SK-N-SH (cell line): ENCODE measurements around the gene TFRC.

ENCODE experiments used
- CTCF ChIP-seq: fragments of 200-600 bp; sonication (generic); IDR thresholded peaks from 2 replicates; pipeline ENCODE4 v1.6.1; 2017; ENCODE audit warnings: antibody characterized with exemption, mild to moderate bottlenecking, moderate library complexity
- EP300 ChIP-seq, 2 experiments: IDR thresholded peaks; 2 replicates each; pipeline versions ENCODE4 v1.4.0 to v1.6.1; 2012; ENCODE audit warnings: borderline replicate concordance in 1 of 2, low read depth in 1 of 2, low read length in 1 of 2
- FOXM1 ChIP-seq: IDR thresholded peaks from 2 replicates; pipeline ENCODE4 v1.4.0; 2012; ENCODE audit warnings: low read depth, mild to moderate bottlenecking
- PBX3 ChIP-seq: IDR thresholded peaks from 2 replicates; pipeline ENCODE4; 2012
- POLR2AphosphoS5 ChIP-seq: IDR thresholded peaks from 2 replicates; pipeline ENCODE4 v1.6.1; 2012; ENCODE audit warnings: low read depth, low read length
- RCOR1 ChIP-seq: fragments of 150-350 bp; IDR thresholded peaks from 2 replicates; pipeline ENCODE4 v1.6.1; 2017; ENCODE audit warnings: antibody characterized with exemption, low read length
- REST ChIP-seq: IDR thresholded peaks from 2 replicates; pipeline ENCODE4 v1.6.1; 2012; ENCODE audit warnings: mild to moderate bottlenecking, low read depth, low read length, moderate library complexity
- SIN3A ChIP-seq: IDR thresholded peaks from 2 replicates; pipeline ENCODE4 v1.6.1; 2012; ENCODE audit warnings: low read depth, mild to moderate bottlenecking, low read length, moderate library complexity, borderline replicate concordance
- SMC3 ChIP-seq: IDR thresholded peaks from 2 replicates; pipeline ENCODE4 v1.6.1; 2012; ENCODE audit warnings: low read depth, low read length, improper control_type of control experiment

- TF ChIP-seq CTCF (no peak), REST (no peak), RCOR1 (no peak), FOXM1 (no peak), PBX3 (no peak), EP300 (IDR thresholded peaks at IDR 0.05; ENCODE audit: borderline replicate concordance in 1 of 2, low read depth in 1 of 2, low read length in 1 of 2) (no peak), POLR2AphosphoS5 (no peak), SIN3A (no peak), SMC3 (no peak)
Observed at GRCh38 chr3:196042673-196043072, 39.2 kb downstream of the TFRC start.
